ENCODE results near the gene EDARADD.

GRCh38 chr1:236429715-236430274 lies 35.7 kb downstream of the EDARADD start:
- TF ChIP-seq CTCF (IDR thresholded peaks at IDR 0.05) (no peak), EZH2 (IDR thresholded peaks at IDR 0.05) (no peak)

Data from neural progenitor cell (in vitro differentiated cells).